HG02588 (cell line): ENCODE data around the gene MYG1.

ENCODE experiments used
- ATAC-seq: cut with Tn5 transposase; IDR thresholded peaks from one replicate; pipeline ENCODE4 v1.9.1; 2021; ENCODE audit warnings: mild to moderate bottlenecking, moderate library complexity; ENCODE audit not compliant: unreplicated experiment

The MYG1 gene

GRCh38 chr12:53299454-53300180 is at the start of gene MYG1:
Gene MYG1 (plus strand): TSS chr12:53299695. CDS start chr12:53299738, 43 bp downstream.
- ATAC-seq = peak; percentile 70

- peak; percentile 71 for ATAC-seq
Measured at GRCh38 chr12:53251477-53252348, 47.8 kb upstream of the MYG1 start.

DNA sequence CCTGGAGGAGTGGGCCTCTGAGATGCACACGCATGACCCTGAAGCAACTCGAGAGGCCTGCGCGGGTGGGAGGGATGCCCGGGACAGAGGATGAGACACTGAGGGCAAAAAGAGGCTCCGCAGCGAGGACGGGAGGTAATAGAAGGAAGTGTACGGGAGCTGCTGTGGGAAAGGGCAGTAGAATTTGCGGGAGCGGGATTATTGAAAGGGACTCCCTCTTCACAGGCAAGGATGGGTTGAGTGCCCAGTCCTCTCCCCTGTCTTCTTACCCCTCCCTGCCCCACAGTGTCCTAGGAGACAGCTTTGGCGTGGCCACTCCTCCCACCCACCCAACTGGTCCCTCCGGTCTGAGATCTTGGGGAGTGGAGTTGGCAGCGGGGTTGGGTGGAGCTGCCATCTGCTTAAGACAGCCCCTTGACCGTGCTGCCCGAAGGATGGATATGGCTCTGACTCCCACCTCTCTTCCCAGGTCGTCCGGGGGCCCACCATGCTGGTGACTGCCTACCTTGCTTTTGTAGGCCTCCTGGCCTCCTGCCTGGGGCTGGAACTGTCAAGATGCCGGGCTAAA is 47.1 kb upstream of the MYG1 start:
- peak; percentile 6 for ATAC-seq

DNA sequence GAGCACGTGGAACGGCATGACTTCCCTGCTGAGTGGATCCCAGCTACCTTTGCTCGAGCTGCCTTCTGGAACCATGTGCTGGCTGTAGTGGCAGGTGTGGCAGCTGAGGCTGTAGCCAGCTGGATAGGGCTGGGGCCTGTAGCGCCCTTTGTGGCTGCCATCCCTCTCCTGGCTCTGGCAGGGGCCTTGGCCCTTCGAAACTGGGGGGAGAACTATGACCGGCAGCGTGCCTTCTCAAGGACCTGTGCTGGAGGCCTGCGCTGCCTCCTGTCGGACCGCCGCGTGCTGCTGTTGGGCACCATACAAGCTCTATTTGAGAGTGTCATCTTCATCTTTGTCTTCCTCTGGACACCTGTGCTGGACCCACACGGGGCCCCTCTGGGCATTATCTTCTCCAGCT is 46.2 kb upstream of the MYG1 start:
- no peak for ATAC-seq

DNA sequence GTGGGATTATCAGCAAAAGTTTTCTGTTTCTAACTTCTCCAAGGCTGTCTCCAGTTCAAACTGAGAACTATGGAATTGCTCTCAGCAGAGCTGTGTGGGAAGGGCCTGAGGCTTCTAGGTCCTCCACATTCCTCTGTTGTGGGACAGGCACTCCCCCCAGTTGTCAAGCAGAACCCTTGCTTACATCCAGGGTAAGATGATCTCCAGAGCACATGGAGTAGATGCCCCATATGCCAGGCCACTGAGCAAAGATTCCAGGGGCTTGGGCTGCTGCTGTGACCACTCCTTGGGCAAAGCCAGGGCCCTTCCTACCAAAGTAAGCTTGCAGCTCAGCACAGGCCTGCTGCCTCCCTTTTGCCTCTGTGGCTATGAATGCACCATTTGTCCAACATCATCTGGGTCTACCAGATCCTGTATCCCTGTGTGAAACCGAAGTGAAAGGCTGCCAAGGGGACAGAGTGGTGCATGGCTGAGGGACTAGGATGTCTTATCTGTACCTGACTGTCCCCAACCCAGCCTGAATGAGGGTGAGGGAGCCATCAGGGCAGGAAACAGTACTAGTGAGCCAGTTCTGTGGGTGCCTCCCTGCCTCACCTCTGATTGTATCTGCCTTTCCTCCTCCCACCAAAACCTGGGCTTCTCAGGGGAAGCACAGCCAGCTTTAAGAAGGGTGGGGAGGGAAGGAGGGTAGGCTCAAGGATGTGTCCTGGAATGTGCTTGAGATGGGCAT is 44.5 kb upstream of the MYG1 start:
- ATAC-seq = no peak

DNA sequence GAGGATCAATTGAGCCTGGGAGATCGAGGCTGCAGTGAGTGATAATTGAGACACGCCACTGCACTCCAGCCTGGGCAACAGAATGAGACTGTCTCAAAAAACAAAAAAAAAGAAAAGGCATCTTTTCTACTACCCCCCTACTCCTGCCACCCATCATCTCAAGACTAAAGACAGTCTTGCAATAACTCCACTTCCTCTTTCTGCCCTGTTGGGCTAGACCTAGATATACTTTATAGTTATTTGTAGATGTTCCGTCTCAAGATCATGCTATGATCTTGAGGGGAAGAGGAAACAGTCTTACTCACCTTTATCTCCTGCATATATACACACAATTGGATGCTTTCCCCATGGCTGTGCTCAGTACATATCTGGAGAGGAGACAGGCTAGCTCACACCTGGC is 43.5 kb upstream of the MYG1 start:
- no peak for ATAC-seq

DNA sequence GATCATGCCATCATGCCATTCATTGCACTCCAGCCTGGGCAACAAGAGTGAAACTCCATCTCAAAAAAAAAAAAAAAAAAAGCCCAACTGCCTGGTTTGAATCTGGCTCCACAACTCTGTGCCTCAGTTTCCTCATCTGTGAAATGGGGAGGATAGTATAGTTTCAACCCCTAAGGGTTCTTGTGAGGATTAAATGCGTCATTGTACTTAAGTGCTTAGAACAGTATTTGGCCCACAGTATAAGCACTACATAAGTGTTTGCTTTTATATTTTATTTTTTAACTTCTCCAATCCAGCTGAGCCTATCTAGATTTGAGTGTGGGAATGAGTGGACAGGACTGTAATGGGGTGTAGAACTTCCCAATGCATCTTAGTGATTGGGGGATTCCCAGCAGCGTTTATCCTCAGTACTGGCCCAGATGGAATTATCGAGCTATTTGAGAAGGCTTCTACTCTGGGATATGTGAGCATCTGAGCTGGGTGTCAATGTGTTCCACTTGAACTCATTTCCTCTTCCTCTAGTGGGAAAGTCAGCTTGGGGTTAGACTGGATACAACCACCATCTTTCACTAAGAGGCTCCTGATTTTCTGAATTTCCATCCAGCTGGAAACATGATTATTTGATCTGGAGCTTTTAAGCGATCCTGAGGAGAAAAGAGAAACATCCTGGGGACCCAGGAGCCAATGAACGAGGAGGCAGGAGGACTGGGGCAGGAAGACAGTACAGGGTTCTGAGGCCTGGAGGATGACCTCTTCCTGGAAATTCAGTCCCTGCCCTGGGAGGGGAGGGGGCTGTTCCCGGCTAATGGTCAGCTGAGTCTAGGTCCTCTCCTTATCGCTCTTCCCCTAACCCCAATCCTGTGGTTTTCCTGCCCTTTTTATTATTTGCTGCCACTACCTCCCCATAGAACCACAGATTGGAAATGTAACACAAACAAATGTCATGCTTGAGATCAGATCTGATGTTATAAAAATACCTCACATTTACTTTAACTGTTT is 40.7 kb upstream of the MYG1 start:
- no peak for ATAC-seq

GRCh38 chr12:53259891-53260290 is 39.6 kb upstream of the MYG1 start:
- ATAC-seq = no peak

DNA sequence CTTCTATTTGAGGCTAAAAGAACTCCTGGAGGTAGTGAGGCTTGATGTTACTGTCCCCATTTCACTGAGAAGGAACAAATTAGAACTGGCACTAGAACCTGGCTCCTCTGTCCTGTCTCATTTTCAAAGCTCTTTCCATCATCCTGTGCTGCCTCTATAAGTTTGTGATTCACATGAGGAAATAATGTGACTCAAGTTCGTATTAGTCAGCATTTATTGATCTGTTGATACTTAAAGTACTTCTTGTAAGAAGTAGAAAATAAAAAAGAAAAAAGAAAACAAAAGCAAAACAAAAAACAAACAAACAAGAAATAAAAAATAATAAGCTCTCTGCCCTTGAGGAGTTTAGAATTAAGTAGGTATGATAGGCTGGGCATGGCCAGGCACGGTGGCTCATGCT is 33.7 kb upstream of the MYG1 start:
- no peak for ATAC-seq

- no peak for ATAC-seq
Measured at GRCh38 chr12:53267306-53267998, 32.0 kb upstream of the MYG1 start.

- ATAC-seq = peak; percentile 79
Measured at GRCh38 chr12:53267999-53268629, 31.4 kb upstream of the MYG1 start, which contains the start of gene ESPL1. Gene ESPL1 (plus strand): TSS chr12:53268299. CDS start chr12:53268767, 468 bp downstream.

GRCh38 chr12:53268630-53269562 is 30.6 kb upstream of the MYG1 start:
- ATAC-seq = no peak

DNA sequence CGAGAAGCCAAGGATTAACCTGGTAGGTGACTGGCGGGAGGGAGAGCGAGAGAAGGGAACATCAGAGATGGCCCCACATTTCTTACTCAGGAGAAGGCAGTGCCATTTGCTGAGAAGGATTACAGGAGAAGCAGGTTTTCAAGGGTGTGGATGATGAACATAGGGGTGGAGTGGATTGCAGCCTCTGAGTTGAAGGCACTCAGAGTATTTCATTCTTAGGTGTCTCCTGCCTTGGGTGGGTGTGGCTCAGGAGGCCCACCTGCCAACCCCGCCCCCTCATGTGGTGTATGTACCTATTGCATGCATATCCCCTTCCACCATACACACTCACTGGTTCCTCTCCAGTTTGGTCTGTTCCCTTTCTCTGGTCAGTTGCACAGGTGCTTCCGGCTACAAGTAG is 25.1 kb upstream of the MYG1 start:
- ATAC-seq = no peak

DNA sequence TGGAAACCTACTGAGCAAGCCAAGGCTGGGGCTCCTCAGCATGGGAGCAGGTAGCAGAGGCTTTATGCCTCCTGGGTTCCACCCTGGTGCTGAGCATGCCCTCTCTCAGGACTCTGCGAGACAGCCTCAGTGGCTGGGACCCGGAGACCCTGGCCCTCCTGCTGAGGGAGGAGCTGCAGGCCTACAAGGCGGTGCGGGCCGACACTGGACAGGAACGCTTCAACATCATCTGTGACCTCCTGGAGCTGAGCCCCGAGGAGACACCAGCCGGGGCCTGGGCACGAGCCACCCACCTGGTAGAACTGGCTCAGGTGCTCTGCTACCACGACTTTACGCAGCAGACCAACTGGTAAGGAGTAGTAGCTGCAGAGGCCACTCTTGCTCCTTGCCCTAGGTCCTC is 23.0 kb upstream of the MYG1 start:
- ATAC-seq = no peak

DNA sequence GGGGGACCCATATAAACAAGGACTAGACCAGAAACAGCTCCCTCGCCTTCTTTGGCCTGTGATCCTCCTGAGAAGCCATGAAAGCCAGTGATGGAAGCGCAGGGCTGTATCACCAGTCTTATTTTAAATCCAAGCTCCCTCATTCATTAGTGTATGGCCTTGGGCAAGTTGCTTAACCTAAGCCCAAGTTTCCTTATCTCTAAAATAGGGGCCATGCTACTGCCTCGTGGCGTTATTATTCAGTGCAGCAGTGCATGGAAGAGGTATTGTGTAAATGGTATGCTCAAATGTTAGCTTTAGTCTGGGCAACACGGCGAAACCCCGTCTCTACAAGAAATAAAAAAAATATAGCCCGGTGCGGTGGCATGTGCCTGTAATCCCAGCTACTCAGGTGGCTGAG is 21.5 kb upstream of the MYG1 start:
- no peak for ATAC-seq

GRCh38 chr12:53279283-53279869 is 20.1 kb upstream of the MYG1 start:
- ATAC-seq = no peak

DNA sequence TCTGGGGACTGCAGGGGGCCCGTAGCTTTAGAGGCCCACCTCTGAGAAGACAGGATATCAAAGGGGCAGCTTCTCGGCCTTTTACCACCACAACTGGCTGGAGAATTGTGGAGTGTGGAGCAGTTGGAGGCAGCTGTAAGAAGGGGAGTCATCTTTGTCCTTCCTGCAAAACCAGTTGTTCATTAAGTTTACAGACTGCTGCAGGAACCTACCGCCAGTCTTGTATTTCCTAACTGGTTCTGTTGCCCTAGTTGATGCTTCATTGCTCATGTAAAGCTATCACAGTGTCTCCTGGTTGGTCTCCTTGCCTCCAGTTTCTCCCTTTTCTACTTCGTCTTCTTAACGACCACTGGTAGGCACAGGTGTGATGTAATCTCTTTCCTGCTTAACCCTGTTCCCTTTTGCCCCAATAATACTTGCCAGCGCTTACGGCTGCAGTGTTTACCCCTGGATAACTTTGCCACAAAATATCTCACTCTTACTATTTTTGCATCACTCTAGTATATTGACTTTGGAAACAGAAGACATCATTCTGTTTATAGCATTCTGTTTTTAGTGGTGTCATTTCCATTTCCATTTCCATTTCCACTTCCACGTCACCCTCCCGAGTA is 19.5 kb upstream of the MYG1 start:
- ATAC-seq = no peak
